Prostate gland (tissue), 2 donors: Measurements from ENCODE around the gene NOP16. TPM values are rescaled to one million over a fixed set of nuclear protein-coding genes. Genes with fewer than 3 reads are reported as not detected.

Source experiments
- DNase-seq: peaks from one replicate; pipeline ENCODE4 v3.0.0-alpha.2; 2019; ENCODE audit warnings: low spot score
- H3K27ac ChIP-seq, 2 donors: fragments of 200-600 bp; sonication (generic); 2 replicates each; pipeline ENCODE4 v1.5.1; 2017 to 2019
- H3K27me3 ChIP-seq: fragments of 200-600 bp; sonication (generic); replicated peaks from 2 replicates; pipeline ENCODE4 v1.5.1; 2019; ENCODE audit not compliant: insufficient read depth
- H3K36me3 ChIP-seq, 2 donors: fragments of 200-600 bp; sonication (generic); 1 replicate in 1 of 2; 2 replicates in 1 of 2; pipeline versions ENCODE4 v1.5.1 to v1.8.1; 2017 to 2019
- H3K4me1 ChIP-seq: fragments of 200-600 bp; sonication (generic); replicated peaks from 2 replicates; pipeline ENCODE4 v1.5.1; 2019
- H3K4me3 ChIP-seq, 2 donors: fragments of 200-600 bp; sonication (generic); 2 replicates each; pipeline ENCODE4 v1.5.1; 2017 to 2019
- H3K9me3 ChIP-seq: fragments of 200-600 bp; sonication (generic); 2 replicates; pipeline ENCODE4 v1.5.1; 2017
- POLR2A ChIP-seq: fragments of 450-650 bp; IDR thresholded peaks from one replicate; pipeline ENCODE4 v1.6.1; 2016; ENCODE audit warnings: antibody characterized with exemption, mild to moderate bottlenecking
- POLR2AphosphoS5 ChIP-seq: sonication (generic); formaldehyde crosslinking; IDR thresholded peaks from one replicate; pipeline ENCODE4 v1.6.1; 2017; ENCODE audit warnings: antibody characterized with exemption
- WGBS: methylation state at CpG from one replicate; pipeline ENCODE4 v1.1.5; 2018; 5-methylcytosine and 5-hydroxymethylcytosine counted together
- intact Hi-C: fragments of 100-400 bp; cut with DNase I; formaldehyde crosslinking; loops from one replicate; pipeline ENCODE4 v1.14.2; 2022
- total RNA-seq, 2 donors: library from RNA; depleted of rRNA; stranded (reverse); fragments of >200 nt; gene quantifications; one replicate each; pipeline ENCODE4 v1.1.0, GENCODE V29; 2016
- TF ChIP-seq, protein P1 (sequence below), 4 experiments: fragments of 200-600 bp in 2 of 4; fragments of 450-650 bp in 2 of 4; sonication (generic) in 2 of 4; IDR thresholded peaks; 1 replicate in 3 of 4; 2 replicates in 1 of 4; pipeline ENCODE4 v1.5.1; 2016 to 2019; ENCODE audit warnings: antibody characterized with exemption in 4 of 4, mild to moderate bottlenecking in 2 of 4, moderate library complexity in 2 of 4

NOP16 gene
- total RNA-seq, 2 donors from 2014 or later, result 10.8 to 11.6 TPM

DNA sequence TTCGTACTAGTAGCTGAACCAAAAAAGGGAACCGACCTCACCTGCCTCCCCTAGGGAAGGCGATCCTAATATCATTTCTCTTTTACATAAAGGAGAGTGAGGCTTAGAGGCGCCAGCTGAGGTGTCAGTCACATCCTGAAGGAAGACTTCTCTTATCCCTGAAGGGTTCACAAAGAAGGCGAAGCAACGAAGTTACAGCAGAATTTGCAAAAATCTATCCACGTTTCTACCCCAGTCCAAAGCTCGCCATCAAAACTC, 26.2 kb downstream of the NOP16 start:
- no peaks in the 10 kb centered on the region for H3K27me3 ChIP-seq
- no peak overlapping the region for H3K27ac ChIP-seq
- H3K4me3 ChIP-seq, result peak overlapping the region; percentile 74 to 98

DNA sequence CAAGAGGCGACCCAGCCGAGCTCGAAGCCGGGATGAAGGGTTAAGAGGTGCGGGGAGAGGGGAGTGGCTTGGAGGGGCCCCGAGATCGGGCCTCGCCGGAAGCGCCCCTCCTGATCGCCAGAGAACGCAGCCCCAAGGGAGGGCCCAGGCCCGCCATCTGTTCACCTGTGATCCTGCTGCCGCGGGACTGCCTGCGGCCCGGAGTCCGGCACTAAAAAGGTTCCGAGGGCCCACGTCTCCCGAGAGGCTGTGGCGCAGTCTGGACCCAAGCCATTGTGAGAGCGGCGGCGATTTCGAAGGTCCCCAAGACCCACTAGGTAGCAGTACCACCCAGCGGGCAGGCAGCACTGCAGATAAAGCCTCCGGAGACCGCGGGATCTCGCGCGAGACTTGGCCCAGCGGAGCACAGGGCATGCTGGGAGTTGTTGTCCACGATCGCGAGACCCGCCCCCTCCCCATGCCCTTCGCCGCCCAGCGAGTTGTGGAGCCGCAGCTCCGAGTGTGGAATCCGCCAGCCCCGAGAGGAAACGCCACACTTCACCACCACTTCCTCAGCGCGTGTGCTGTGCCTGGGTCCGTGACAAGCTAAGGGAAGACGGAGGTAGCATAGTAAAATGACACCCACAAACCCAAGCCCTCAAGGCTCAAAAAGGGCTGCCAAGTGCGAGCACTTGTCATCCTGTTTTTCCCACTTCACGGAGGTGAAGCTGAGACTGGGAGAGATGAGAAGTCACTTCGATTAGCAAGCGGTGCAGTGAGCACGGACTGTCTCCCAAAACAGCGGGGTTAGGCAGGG, 26.8 kb downstream of the NOP16 start, which contains the start of gene KIAA1191:
Gene KIAA1191, minus strand, starts transcription at position 328 of the 796 bp plus-strand sequence. CDS start 2,256 bp downstream, outside the sequence.
- Histone ChIP-seq H3K4me1 (peaks cover 4% of the 10 kb centered on the region), H3K4me3 (peak within 1 kb of the TSS; percentile 74 to 98), H3K27ac (peak within 1 kb of the TSS; percentile 81 to 85), H3K9me3 (no peaks in the 10 kb centered on the region), H3K36me3 (no peaks in the 10 kb centered on the region), H3K27me3 (no peaks in the 10 kb centered on the region)
- TF ChIP-seq POLR2A (peak; percentile 83), POLR2AphosphoS5 (peak; percentile 96)
- TF ChIP-seq, protein P1, sequence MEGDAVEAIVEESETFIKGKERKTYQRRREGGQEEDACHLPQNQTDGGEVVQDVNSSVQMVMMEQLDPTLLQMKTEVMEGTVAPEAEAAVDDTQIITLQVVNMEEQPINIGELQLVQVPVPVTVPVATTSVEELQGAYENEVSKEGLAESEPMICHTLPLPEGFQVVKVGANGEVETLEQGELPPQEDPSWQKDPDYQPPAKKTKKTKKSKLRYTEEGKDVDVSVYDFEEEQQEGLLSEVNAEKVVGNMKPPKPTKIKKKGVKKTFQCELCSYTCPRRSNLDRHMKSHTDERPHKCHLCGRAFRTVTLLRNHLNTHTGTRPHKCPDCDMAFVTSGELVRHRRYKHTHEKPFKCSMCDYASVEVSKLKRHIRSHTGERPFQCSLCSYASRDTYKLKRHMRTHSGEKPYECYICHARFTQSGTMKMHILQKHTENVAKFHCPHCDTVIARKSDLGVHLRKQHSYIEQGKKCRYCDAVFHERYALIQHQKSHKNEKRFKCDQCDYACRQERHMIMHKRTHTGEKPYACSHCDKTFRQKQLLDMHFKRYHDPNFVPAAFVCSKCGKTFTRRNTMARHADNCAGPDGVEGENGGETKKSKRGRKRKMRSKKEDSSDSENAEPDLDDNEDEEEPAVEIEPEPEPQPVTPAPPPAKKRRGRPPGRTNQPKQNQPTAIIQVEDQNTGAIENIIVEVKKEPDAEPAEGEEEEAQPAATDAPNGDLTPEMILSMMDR (IDR thresholded peaks at IDR 0.05), result peak in 3 of 4 experiments; percentile 13 to 49 (median 46)
- WGBS, result 3% methylated on average over 51 of the region's 56 CpGs
- peak; percentile 95 for DNase-seq
- intact Hi-C loops, result no loop called here

More for the DNA sequence above, 26.2 kb downstream of the NOP16 start:
- TF ChIP-seq POLR2AphosphoS5, result no peak
- Histone ChIP-seq H3K4me1 (peaks cover 4% of the 10 kb centered on the region), H3K9me3 (no peaks in the 10 kb centered on the region), H3K36me3 (no peaks in the 10 kb centered on the region)
- WGBS, result 77% methylated on average over 8 of the region's 8 CpGs
- DNase-seq, result no peak
- intact Hi-C loops, result no loop called here

DNA sequence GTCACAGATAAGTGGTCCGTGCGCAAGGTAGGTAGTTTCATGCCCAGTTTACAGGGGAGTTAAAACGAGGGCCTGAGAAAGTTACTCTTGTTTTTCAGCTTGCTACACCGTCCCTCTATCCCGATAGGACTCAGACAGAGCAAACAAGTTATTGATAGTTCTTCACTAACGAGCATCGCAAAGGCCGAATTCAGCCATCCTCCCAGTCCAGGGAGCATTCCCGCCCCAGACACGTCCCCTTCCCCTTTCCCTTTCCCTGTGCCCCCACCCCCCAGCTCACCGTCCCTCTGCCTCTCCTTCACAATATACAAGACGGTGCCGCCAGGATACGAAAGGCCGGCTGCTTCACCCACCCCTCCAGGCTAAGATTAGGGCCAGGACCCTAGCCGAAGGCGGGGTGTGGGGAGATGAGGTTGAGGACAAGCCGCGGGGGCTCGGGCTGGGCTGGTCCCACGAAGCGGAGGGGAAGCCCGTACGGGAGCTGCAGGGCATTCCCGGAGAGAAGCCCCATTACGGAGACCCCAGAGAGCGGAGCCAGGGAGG, 27.4 kb downstream of the NOP16 start:
- TF ChIP-seq POLR2AphosphoS5, result no peak
- DNase-seq, result no peak
- H3K4me1 ChIP-seq, result peaks cover 4% of the 10 kb centered on the region
- 1% methylated on average over 27 of the region's 27 CpGs for WGBS
- no peaks in the 10 kb centered on the region for H3K27me3 ChIP-seq
- peak overlapping the region; percentile 74 to 98 for H3K4me3 ChIP-seq
- peak overlapping the region; percentile 81 to 85 for H3K27ac ChIP-seq
- no peaks in the 10 kb centered on the region for H3K36me3 ChIP-seq
- intact Hi-C loops, result no loop called here
- H3K9me3 ChIP-seq, result no peaks in the 10 kb centered on the region

DNA sequence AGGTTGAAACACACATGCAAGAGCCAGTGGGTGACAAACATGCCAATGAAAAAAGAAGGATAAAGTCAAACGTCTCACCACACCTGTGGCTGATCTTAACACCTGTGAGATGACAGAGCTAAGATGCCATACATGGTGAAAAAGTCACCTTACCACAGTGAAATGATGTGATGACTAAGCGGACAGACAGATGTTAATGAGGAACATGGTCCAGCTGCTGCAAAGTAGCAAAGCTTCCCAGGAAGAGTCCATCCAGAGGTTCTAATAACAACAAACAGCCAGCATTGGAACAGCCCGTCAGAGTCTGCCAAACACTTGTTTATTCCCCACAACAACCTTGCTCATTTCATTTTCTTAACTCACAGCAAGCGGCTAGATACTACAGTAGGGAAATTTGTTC, 28.7 kb downstream of the NOP16 start:
- no peak overlapping the region for H3K4me3 ChIP-seq

DNA sequence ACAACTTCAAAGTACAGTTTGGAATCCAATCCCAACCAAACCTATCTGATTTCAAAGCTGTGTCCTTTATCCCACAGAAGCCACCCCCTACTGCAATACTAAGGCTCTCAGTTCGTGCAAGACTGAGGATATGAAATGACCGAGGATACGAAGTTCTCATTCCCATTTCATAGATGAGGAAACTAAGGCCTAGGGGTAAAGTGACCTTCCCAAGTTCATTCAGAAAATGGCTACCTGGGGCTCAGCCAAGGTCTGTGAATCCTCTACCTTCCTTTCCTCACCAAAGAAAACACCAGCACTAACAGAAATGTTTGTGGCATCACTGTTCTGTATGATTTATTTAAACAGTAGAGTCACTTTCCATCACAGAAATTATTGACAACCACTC, 32.2 kb downstream of the NOP16 start:
- H3K4me1 ChIP-seq, result peaks cover 4% of the 10 kb centered on the region
- no peak overlapping the region for H3K4me3 ChIP-seq
- intact Hi-C loops, result no loop called here
- TF ChIP-seq POLR2AphosphoS5 (no peak), POLR2A (no peak)
- TF ChIP-seq, protein P1 (IDR thresholded peaks at IDR 0.05), result no peak
- H3K36me3 ChIP-seq, result peaks cover 0 to 5% of the 10 kb centered on the region in 2 donors
- H3K27me3 ChIP-seq, result no peaks in the 10 kb centered on the region
- 92% methylated on average over 3 of the region's 3 CpGs for WGBS
- no peak overlapping the region for H3K27ac ChIP-seq
- H3K9me3 ChIP-seq, result no peaks in the 10 kb centered on the region
- no peak for DNase-seq

More for the DNA sequence above, 28.7 kb downstream of the NOP16 start:
- no peak overlapping the region for H3K27ac ChIP-seq
- DNase-seq, result no peak
- intact Hi-C loops, result no loop called here
- peaks cover 4% of the 10 kb centered on the region for H3K4me1 ChIP-seq
- no peaks in the 10 kb centered on the region for H3K27me3 ChIP-seq
- H3K9me3 ChIP-seq, result no peaks in the 10 kb centered on the region
- H3K36me3 ChIP-seq, result no peaks in the 10 kb centered on the region
- no peak for TF ChIP-seq POLR2A
- no peak for TF ChIP-seq POLR2AphosphoS5
- TF ChIP-seq, protein P1 (IDR thresholded peaks at IDR 0.05), result no peak
- 33% methylated on average over 4 of the region's 4 CpGs for WGBS
